HG03521 (cell line): ENCODE results near the gene TMEM107.

Experiments used
- ATAC-seq: cut with Tn5 transposase; IDR thresholded peaks from one replicate; pipeline ENCODE4 v1.9.1; 2021; ENCODE audit warnings: mild to moderate bottlenecking, moderate library complexity; ENCODE audit not compliant: unreplicated experiment

TMEM107 gene

DNA sequence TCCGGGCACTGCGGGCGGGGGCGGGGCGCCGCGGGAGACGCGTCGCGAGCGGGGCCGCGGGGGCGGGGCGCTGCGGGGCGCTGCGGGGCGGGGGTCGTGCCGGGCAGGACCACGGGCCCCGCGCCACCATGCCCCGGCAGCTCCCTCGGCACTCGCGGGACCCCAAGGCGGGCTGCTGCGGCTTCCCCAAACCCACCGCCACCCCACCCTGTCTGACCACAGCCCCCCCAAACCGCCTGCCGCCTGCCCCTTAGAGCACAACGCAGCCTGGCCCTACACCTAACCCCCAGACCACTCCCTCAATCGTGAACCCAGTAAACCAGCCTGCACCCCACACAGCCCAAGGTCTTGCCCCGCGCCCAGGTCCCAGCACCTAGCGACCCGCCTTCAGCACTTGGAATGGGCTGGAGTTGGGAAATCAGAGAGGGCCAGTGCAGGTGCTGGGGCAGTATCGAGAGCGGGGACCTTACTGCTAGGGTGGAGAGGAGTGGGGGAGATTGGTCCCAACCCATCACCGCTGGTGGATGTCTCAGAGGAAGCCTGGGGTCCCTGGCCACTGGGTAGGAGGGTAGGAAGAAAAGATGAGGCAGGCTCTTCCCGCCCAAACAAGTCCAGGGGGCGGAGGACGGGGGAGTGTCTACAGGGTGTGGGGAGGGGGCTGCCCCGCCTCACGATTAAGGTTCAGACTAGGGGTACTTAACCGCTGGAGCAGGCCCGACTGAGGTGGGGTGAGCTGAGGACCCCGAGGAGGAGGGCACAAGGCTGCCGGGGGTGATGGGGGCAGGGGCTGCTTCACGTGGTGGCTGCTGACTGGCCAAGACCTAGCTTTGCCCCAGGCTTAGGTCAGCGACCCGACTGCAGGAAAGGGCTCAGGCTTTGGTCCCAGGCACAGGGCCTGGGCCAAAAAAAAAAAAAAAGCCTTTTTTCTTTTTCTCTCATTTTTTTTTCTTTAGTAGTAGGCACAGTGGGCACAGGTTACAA, 12.9 kb downstream of the TMEM107 start:
- no peak for ATAC-seq

DNA sequence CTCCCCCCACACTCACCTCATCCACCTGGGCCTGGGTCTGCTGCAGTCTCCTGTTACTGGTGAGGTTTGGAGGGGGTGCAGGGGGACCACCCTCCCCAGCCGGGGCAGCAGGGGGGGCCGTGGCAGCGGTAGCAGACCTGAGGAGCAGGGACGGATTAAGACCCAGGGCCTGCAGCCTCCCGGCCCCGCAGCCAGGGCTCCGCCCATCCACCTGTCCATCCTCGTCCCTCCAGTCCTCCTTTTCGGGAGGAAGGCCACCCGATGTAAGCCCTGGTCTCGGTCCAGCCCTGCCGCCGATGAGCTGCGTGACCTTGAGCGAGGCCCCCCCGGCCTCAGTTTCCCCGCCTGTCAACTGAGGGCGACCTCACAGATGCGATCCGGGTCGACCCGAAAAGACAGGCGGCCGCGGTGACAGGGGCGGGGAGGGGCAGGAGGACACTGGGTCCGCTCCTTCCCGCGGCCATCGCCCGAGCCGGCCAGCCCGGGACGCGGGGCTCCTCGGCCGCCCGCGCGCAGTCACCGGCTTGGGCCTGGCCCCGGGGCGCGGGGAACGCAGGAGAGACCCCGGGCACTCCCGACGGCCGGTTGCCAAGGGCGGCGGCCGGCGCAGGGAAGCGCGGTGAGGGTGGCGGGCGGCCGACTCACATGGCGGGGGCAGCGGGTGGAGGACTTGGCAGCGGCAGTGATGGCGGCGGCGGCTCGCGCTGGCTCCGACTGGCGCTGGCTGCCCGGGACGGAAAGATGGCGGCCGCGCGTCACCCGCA, 13.8 kb downstream of the TMEM107 start, which contains the start of gene VAMP2:
TSS of gene VAMP2 (minus strand) at position 716 of the 764 bp plus-strand sequence. CDS start at position 647, 69 bp downstream.
- ATAC-seq, result peak; percentile 43

DNA sequence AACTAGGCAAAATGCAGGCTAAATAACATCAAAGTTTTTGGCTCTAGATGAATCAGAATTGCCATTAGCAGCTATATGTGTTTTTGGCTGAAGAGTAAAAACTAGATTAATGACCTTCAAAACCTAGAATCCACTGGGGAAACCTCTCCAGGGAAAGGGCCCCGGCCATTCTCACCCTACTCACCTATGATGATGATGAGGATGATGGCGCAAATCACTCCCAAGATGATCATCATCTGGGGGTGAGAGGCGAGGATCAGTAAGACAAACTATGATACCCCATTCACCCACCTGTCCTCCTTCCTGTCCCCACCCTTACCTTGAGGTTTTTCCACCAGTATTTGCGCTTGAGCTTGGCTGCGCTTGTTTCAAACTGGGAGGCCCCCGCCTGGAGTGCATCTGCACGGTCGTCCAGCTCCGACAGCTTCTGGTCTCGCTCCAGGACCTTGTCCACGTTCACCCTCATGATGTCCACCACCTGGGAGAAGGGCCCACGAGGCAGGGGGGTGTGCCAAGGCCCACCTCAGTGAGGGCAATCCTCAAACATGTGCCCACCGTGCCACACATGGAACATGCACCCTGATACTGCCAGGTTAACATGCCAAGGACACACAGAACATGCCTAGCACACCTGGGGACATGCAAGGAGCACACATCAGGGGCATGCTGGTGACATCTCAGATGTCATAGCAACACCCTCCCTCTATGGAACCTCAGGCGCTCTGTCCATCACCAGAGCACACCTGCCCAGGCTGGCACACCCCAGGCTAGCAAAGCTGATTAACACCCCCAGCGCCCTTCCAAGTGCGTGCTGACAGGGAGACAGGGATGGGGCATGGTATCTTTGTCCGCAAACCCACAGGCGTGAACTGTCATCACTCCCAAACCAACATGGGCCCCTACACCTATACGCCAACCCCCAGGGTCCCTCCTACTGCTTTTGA, 14.6 kb downstream of the TMEM107 start:
- ATAC-seq, result no peak

DNA sequence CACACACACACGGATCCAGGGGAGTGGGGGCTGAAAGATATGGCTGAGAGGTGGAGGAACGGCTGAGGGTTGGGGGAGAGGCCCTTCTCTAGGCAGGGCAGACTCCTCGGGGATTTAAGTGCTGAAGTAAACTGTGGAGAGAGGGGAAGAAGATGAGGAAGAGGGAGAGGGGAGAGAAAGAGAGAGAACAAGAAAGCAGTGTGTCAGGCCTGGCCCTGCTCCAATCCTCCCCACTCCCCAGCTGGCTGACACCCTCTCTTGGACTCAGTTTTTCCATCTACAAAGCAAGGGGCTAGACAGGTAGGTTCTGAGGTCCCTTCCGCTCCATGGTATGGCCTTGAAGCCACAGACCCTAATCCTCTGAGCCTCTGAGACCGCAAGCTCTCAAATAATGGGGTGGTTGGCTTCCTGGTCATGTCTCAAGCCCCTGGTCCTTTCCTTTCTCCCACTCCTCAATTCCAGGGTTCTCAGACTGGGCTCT, 15.4 kb downstream of the TMEM107 start:
- ATAC-seq, result no peak

DNA sequence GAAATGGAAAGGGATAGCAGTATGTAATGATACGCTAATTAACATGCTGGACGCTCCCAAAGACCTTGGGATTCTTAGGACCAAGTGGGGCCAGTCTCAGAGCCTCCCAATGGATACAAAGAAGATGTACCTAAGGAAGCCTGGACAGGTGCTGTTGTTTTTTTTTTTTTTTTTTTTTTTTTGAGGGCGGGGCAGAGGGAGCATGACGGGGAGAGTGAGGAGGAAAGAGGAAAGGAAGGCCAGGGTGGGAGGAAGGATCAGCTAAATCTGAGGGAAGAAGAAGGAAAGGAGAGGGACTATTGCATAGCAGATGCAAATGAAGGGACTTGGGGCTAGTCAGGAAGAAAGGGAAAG, 16.0 kb downstream of the TMEM107 start:
- ATAC-seq, result no peak

DNA sequence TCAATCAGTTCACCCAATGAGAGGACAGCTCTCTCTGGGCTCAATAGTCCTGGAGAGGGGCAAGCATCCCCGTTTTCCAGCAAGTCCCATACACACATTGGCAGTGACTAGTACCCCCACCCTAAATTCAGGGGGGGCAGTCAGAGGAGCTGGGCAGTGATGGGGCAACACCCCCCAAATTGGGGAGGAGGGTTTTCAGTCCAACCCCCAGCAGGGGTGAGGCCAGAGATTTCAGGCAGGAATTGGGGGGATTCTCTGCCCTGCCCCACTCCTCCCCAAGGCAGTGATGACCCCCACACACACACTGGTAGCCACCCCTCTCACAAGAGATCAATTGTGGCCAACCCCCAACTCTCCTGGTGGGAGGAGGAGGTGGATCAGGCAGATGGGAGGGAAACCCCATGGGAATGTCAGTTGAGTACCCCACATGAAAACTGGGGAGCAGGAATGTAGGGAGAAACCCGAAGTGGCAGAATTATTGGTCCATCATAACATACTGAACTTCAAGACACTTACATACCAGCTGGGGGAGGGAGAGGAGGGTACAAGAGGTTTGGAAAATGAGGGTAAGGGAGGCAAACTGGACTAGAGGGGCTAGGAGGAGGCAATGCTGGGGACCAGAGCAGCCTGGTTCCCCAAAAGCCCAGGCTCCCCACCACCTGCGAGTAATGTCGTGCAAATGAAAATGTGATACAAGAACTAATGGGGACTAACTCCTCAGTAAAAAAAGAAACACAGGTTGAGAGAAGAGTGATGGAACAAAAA, 16.5 kb downstream of the TMEM107 start:
- no peak for ATAC-seq

DNA sequence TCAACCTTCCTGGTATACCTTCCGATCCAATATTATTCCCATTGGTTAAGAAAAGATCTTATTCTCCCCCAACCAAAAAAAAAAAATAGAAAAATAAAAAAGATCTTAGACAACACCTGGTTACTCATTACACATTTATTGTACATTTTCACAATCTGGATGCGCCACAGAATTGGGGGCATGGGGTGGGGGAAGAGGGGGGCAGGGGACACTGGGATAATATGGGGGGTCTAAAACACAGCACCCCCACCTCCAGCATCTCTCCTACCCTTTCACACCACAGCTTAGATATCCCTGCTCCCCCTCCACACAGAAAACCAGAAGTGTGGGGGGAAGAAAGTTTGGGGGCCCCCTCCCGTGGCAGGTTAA, 17.2 kb downstream of the TMEM107 start:
- no peak for ATAC-seq

DNA sequence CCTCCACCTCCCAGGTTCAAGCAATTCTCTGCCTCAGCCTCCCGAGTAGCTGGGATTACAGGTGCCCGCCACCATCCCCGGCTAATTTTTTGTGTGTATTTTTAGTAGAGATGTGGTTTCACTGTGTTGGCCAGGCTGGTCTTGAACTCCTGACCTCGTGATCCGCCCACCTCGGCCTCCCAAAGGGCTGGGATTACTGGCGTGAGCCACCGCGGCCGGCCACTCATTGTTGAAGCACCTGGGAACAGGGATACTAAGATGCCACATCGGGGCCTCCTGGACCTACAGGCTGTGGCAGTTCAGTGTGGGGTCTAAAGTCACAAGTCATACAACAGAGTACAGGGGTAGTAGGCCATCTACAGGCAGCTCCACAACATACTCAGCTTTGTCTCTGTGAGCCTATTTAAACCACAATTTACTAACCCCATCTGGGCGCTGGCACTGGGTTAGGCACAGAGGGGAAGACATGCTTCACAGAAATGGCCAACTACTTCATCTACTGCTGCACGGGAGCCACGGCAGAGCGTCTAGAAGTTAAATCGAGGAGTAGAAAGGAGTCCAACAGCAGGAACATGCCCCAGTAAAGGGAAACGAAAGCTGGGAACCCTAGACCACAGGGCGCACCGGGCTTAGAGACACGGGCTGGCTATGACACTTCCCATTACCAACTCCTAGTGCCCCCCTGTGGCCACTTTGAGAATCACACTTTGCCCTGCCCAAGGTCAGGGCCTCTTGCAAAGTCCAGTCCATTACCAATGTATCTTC, 17.7 kb downstream of the TMEM107 start:
- ATAC-seq, result no peak

DNA sequence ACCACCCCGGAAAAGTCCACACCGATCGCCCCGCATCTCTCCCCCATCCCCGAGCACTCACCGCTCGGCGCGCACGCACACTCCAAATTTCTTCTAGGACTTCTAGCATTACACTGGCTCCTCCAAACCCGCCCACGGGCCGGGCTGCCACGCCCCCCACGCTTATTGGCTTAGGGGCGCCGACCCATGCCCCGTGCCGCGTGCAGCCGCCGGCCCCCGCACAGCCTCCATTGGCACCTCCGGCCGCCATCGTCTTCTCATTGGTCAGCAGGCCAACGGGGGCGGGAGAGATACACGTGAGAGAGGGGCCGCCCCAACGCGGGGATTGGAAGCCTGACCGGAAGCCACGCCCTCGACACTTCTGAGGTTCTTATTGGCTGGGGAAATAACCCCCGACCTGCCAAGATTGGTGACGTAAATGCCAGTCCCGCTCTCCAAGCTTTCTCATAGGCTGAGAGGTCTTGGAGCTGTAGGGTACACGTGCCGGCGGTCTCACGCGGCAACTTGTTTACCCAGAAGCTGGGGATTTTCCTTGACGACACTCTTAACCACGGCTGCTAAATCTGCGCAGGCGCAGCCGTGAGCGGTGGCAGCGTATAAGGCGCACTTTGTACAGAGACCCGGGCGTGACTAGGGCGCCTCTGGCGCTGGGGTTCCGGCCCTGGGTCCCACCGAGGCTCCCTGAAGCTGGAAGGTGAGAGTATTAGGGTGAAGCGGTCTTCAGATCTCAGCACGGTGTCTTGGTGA, 19.8 kb downstream of the TMEM107 start:
- peak; percentile 76 for ATAC-seq

DNA sequence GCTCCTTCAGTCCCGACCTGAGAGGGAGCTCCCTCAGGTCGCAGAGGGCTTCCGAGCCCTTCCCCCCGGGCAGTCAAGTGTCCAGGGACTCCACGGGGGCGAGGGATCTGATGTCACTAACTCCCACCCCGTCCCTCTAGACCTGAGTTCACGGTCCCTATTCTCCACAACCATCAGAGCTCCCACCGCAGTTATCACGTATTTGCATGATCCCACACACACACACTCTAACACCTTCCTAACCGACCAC, 20.3 kb downstream of the TMEM107 start:
- no peak for ATAC-seq

DNA sequence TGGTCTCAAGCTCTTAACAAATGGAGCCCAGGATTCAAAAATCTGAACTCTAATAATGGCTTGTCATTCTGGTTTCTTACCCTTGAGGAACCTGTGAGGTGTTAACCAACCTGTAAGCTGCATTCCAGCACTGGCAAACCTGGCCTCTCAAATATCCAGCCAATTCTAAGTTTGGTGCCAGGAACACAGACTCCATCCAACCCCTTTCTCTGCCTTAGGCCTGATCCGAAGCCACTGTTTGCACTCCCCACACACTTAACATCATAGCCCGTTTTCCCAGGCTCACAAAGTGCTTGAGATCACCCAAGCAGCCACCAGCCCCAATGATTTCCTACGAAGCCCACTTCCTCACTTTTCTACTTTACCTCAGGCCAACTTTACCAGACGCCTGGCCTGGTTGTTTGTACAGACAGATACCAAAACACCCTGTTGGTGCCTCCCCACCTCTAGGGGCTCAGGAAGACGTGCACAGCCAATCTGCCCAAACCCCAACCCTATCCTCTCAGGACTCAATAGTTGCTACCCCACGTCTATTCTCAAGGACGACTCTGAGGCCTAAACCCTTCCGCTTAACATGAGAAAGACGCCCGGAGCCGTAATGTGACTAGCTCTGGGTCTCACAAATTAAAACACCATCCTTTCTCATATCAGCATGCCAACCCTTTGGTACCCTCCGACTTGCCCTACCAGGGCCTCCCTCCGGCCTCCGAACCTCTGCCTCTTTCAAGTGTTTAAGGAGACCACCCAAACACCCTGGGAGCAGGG, 20.8 kb downstream of the TMEM107 start:
- no peak for ATAC-seq

DNA sequence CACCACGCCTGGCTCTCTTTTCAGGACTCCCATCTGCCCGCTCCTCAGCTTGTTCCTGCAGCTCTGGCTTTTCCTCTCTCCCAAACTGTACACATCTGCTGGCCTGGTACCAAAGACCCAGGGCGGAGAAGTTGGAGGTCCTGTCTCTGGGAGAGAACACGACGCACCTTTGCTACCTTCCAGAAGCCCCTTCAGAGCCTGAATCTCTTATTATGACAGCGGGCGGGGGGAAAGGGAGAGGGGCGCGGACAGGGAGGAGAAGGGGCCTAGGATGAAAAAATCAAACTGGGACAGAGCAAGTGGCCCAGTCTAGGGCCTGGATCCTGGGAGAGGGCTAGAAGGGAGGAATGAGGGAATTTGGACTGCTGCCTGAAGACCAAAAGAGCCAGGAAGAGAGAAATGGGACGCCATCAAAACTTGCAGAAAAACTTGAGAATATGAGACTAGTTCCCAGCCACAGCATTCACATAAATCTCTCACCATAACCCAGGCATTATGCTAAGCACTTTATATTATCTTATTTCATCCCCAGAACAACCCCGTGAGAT, 21.5 kb downstream of the TMEM107 start:
- no peak for ATAC-seq

DNA sequence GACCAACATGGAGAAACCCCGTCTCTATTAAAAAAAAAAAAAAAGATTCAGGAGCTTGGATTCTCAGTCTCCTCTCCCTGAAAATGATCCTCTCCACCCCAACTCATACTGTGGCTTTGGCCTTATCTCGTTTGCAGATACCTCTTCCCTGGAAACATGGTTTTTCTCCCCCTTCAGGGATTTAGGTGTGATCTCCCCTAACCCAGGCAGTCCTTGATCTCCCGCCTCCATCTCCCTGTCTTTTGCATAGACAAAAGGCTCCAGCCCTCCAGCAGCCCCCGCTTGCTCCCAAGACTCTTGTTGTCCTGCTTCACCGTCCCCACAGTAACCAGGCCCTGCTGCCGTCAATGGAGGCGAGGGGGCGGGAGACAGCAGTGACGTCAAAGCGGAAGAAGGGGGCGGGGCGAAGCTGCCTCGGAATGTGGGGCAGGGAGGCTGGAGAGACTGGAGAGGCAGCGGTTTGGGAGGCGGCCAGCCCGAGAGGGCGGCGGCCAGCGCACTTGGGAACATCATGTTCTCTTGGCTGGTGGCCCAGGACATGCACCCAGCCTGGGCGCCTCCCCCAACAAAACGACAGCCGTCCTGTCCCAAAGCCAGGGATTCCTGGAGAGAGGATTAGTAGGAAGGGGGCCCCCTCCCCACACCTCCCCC, 22.1 kb downstream of the TMEM107 start:
- no peak for ATAC-seq

DNA sequence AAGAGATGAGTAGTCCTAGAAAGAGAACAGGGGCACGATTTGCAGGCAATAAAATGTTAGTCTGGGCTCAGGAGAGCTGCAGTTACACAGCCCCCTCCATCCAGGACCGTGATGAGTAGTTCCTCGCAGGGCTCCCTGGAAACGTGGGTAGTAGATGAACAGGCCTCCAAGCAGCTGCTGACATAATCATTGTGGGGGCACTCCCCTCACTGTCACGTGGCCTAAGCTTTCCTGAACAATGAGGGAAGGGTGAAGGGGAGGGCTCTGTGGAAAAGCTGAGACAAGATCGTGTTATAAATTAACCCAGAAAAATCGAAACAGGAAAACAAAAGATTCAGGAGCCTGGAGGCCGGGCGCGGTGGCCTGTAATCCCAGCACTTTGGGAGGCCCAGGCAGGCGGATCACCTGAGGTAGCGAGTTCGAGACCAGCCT, 22.6 kb downstream of the TMEM107 start:
- no peak for ATAC-seq

DNA sequence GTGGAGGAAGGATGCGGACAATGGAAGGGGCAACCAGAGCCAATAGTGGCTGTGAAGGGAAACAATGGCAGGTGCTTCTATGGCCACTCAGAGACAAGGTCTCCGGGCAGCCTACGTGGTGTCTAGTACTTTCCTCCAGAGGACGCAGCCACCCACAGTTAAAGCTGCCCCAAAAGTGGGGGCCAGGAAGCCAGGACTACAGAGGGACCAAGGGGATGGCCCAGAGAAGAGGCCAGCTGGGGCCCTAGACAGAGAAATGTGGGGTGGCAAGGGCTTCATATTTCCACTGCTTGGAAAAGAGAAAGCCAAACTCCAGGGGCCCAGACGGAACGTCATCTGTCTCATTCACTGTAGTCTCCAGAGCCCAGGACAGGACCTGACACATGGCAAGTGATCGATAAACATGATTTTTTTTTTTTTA, 23.1 kb downstream of the TMEM107 start:
- ATAC-seq, result no peak

DNA sequence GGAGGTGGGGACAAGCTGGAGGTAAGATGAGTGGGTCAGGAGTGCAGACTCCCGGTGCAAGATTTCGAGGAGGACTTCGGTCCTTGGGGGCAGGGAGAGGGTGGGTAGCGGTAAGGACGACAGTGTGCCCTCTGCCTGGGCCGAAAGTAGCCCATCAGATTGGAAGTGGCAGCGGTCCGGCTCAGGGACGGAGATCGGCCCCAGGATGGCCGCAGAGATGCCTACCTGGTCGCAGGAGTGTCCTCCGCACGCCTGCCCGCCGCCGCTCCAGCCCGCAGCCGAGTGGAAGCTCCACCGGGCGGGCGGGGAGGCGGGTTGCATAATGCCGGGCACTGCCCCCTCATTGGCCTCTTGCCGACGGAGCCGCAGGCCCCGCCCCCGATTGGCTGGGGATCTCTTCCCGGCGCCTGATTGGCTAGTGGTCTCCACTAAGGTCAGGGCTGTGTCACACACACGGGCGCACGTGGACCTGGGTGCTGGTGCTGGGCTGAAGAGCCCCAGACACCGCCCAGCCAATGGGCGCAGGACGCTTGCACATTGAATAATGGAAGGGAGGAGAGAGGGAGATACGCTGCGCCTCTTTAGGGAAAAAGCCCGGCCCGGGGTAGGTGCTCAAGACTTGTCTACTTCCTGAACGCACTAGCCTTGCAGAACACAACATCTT, 23.9 kb downstream of the TMEM107 start, which contains the start of gene PER1:
TSS of gene PER1 (minus strand) at position 293 of the 664 bp plus-strand sequence. CDS start 1,698 bp downstream, outside the sequence.
- ATAC-seq, result no peak
